ENCODE results near the gene ABCC3. TPM values are rescaled to one million over a fixed set of nuclear protein-coding genes. Genes with fewer than 3 reads are reported as not detected.

ABCC3 gene
- total and polyA plus RNA-seq, 9 of the 15 experiments (the other 6 are each of a cell fraction or from before 2014, with no cell fraction given) = 0.03 to 1.6 (median 0.42) TPM; not detected in 5

DNA sequence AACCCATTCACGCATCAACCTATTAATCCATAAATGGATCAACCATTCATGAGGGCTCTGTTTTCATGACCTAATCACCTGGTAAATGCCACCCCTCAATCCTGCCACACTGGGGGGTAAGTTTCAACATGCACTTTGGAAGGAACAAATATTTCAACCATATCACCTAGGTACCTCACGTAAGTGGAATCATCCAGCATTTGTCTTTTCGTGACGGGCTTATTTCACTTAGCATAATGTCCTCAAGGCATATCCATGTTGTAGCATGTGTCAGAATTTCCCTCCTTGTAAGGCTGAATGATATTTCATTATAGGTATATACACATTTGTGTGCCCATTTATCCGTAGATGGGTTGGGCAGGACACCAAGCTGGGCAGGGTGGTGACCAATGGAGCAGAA lies 37.4 kb downstream of the ABCC3 start (continued):
- TF ChIP-seq, protein P1, sequence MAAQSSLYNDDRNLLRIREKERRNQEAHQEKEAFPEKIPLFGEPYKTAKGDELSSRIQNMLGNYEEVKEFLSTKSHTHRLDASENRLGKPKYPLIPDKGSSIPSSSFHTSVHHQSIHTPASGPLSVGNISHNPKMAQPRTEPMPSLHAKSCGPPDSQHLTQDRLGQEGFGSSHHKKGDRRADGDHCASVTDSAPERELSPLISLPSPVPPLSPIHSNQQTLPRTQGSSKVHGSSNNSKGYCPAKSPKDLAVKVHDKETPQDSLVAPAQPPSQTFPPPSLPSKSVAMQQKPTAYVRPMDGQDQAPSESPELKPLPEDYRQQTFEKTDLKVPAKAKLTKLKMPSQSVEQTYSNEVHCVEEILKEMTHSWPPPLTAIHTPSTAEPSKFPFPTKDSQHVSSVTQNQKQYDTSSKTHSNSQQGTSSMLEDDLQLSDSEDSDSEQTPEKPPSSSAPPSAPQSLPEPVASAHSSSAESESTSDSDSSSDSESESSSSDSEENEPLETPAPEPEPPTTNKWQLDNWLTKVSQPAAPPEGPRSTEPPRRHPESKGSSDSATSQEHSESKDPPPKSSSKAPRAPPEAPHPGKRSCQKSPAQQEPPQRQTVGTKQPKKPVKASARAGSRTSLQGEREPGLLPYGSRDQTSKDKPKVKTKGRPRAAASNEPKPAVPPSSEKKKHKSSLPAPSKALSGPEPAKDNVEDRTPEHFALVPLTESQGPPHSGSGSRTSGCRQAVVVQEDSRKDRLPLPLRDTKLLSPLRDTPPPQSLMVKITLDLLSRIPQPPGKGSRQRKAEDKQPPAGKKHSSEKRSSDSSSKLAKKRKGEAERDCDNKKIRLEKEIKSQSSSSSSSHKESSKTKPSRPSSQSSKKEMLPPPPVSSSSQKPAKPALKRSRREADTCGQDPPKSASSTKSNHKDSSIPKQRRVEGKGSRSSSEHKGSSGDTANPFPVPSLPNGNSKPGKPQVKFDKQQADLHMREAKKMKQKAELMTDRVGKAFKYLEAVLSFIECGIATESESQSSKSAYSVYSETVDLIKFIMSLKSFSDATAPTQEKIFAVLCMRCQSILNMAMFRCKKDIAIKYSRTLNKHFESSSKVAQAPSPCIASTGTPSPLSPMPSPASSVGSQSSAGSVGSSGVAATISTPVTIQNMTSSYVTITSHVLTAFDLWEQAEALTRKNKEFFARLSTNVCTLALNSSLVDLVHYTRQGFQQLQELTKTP (IDR thresholded peaks at IDR 0.05; ENCODE audit: low read depth in 1 of 2, partially characterized antibody in 2 of 2) = no peak
- TF ChIP-seq SMAD1 (IDR thresholded peaks at IDR 0.05; ENCODE audit: low read depth, low read length, partially characterized antibody) (no peak), STAT5A (IDR thresholded peaks at IDR 0.05; ENCODE audit: borderline replicate concordance, low read length) (no peak), ZNF589 (CRISPR knock-in tag; IDR thresholded peaks at IDR 0.05; ENCODE audit: low read depth) (no peak), SRSF1 (IDR thresholded peaks at IDR 0.05; ENCODE audit: low read depth, low read length) (no peak)
- TF ChIP-seq, protein P2, sequence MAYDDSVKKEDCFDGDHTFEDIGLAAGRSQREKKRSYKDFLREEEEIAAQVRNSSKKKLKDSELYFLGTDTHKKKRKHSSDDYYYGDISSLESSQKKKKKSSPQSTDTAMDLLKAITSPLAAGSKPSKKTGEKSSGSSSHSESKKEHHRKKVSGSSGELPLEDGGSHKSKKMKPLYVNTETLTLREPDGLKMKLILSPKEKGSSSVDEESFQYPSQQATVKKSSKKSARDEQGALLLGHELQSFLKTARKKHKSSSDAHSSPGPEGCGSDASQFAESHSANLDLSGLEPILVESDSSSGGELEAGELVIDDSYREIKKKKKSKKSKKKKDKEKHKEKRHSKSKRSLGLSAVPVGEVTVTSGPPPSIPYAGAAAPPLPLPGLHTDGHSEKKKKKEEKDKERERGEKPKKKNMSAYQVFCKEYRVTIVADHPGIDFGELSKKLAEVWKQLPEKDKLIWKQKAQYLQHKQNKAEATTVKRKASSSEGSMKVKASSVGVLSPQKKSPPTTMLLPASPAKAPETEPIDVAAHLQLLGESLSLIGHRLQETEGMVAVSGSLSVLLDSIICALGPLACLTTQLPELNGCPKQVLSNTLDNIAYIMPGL (CRISPR knock-in tag; IDR thresholded peaks at IDR 0.05) = no peak
- TF ChIP-seq, protein P3, sequence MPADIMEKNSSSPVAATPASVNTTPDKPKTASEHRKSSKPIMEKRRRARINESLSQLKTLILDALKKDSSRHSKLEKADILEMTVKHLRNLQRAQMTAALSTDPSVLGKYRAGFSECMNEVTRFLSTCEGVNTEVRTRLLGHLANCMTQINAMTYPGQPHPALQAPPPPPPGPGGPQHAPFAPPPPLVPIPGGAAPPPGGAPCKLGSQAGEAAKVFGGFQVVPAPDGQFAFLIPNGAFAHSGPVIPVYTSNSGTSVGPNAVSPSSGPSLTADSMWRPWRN (IDR thresholded peaks at IDR 0.05; ENCODE audit: low read depth) = no peak
- TF ChIP-seq, protein P4, sequence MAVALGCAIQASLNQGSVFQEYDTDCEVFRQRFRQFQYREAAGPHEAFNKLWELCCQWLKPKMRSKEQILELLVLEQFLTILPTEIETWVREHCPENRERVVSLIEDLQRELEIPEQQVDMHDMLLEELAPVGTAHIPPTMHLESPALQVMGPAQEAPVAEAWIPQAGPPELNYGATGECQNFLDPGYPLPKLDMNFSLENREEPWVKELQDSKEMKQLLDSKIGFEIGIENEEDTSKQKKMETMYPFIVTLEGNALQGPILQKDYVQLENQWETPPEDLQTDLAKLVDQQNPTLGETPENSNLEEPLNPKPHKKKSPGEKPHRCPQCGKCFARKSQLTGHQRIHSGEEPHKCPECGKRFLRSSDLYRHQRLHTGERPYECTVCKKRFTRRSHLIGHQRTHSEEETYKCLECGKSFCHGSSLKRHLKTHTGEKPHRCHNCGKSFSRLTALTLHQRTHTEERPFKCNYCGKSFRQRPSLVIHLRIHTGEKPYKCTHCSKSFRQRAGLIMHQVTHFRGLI (CRISPR knock-in tag; IDR thresholded peaks at IDR 0.05) = no peak
